T-helper 2 cell treated with Interferon-gamma antibody and Interleukin-4, amounts not matched to agents 100 ng/mL and 5 ng/mL, for 36 hours (primary cell): Measurements from ENCODE around the gene TCF7. TPM values are rescaled to one million over a fixed set of nuclear protein-coding genes. Genes with fewer than 3 reads are reported as not detected.

Experiments
- intact Hi-C: fragments of 100-400 bp; cut with micrococcal nuclease; formaldehyde crosslinking; loops from one replicate; pipeline ENCODE4 v1.15.1; 2023
- total RNA-seq: library from RNA; stranded (reverse); gene quantifications from 2 replicates; pipeline ENCODE4 v1.2.3, GENCODE V29; 2022

The TCF7 gene
- total RNA-seq, 1 donor from 2014 or later, result 30.8 TPM

- intact Hi-C loops, result loop anchor here (5.0 kb wide), 1 partner anchor 52 kb away; no protein-coding TSS in a partner anchor
These were observed 25.4 kb upstream of the TCF7 start for GRCh38 chr5:134088994-134089560.

GRCh38 chr5:134090522-134090921, 24.0 kb upstream of the TCF7 start:
- intact Hi-C loops, result no loop called here

- intact Hi-C loops, result no loop called here
These were observed 22.8 kb upstream of the TCF7 start for GRCh38 chr5:134091626-134092121.

GRCh38 chr5:134092875-134093274, 21.6 kb upstream of the TCF7 start:
- intact Hi-C loops, result no loop called here

- intact Hi-C loops, result no loop called here
These were observed 21.1 kb upstream of the TCF7 start for GRCh38 chr5:134093351-134093750.

- intact Hi-C loops, result no loop called here
These were observed 19.2 kb upstream of the TCF7 start for GRCh38 chr5:134095293-134095692.

- intact Hi-C loops, result no loop called here
These were observed 18.4 kb upstream of the TCF7 start for GRCh38 chr5:134095887-134096589.

GRCh38 chr5:134097211-134097749, 17.2 kb upstream of the TCF7 start:
- intact Hi-C loops, result no loop called here

- intact Hi-C loops, result no loop called here
These were observed 15.8 kb upstream of the TCF7 start for GRCh38 chr5:134098690-134099089.

- intact Hi-C loops, result no loop called here
These were observed 15.1 kb upstream of the TCF7 start for GRCh38 chr5:134099288-134099872.

GRCh38 chr5:134099939-134100282, 14.6 kb upstream of the TCF7 start:
- intact Hi-C loops, result loop anchor here (1.0 to 2.0 kb wide), 4 partner anchors 13 to 61 kb away; partner anchors contain the start of gene TCF7

GRCh38 chr5:134100283-134101091, 14.0 kb upstream of the TCF7 start:
- intact Hi-C loops, result loop anchor here (1.0 to 2.0 kb wide), 4 partner anchors 13 to 61 kb away; partner anchors contain the start of gene TCF7

GRCh38 chr5:134101686-134102439, 12.6 kb upstream of the TCF7 start:
- intact Hi-C loops, result loop anchor here (2.0 kb wide), 1 partner anchor 13 kb away; the partner anchor contains the start of gene TCF7

GRCh38 chr5:134103397-134103796, 11.1 kb upstream of the TCF7 start:
- intact Hi-C loops, result no loop called here

- intact Hi-C loops, result no loop called here
These were observed 10.4 kb upstream of the TCF7 start for GRCh38 chr5:134103998-134104654.

- intact Hi-C loops, result no loop called here
These were observed 7.3 kb upstream of the TCF7 start for GRCh38 chr5:134106991-134107701.

- intact Hi-C loops, result no loop called here
These were observed 6.7 kb upstream of the TCF7 start for GRCh38 chr5:134107779-134108178.

- intact Hi-C loops, result no loop called here
These were observed 4.1 kb upstream of the TCF7 start for GRCh38 chr5:134110382-134110781.
